ENCODE data around the gene GRID2. TPM values are rescaled to one million over a fixed set of nuclear protein-coding genes. Genes with fewer than 3 reads are reported as not detected.

The GRID2 gene
- total and polyA plus RNA-seq, 7 experiments from 2014 or later = not detected

- CTCF ChIA-PET = no interaction called here
- H3K27me3 Mint-ChIP-seq = no peaks in the 10 kb centered on the region
- intact Hi-C loops (cut with micrococcal nuclease) = no loop called here
- no peaks in the 10 kb centered on the region for H3K36me3 Mint-ChIP-seq
- H3K4me3 ChIP-seq (ENCODE audit: low read length) = no peak overlapping the region
- ATAC-seq (no peak), DNase-seq (no peak)
- H3K27ac ChIP-seq (ENCODE audit: low read depth, low read length) = no peak overlapping the region
- H3K36me3 ChIP-seq (ENCODE audit: control insufficient read depth in 2 of 3, insufficient read depth in 3 of 3, low read length in 3 of 3) = no peaks in the 10 kb centered on the region
- H3K4me1 Mint-ChIP-seq = no peaks in the 10 kb centered on the region
- no peak overlapping the region for H3K27ac Mint-ChIP-seq
- POLR2A ChIA-PET = no interaction called here
- no peaks in the 10 kb centered on the region for H3K27me3 ChIP-seq (ENCODE audit: control insufficient read depth in 2 of 2, insufficient read depth in 2 of 2, low read length in 2 of 2)
- H3K4me1 ChIP-seq (ENCODE audit: control insufficient read depth in 2 of 2, insufficient read depth in 2 of 2, low read length in 2 of 2) = no peaks in the 10 kb centered on the region
- H3K9me3 Mint-ChIP-seq = peaks cover 0 to 13% (median 3%) of the 10 kb centered on the region in 11 donors
- H3K9me3 ChIP-seq (ENCODE audit: control insufficient read depth in 2 of 3, low read length in 3 of 3) = no peaks in the 10 kb centered on the region
- no peak overlapping the region for H3K4me3 Mint-ChIP-seq
These were observed 763.0 kb downstream of the GRID2 start for GRCh38 chr4:93066749-93067148.

DNA sequence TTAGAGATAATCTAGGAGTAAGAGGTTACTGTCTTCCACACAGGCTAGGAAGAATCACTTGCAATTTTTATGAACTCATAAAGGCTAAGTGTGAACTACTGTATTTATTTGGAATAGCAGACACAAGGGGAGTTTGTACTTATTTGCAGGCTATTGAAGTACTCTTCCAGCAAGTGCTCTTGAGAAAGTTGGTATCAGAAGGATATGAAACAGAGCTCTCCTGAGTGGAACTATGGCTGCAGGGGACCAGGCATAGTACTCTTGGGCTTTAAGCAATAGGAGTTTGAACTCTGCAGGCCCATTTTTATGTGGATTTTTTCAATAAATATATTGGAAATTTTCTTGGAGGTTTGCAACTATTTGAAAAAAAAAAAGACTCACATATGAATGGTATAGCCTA is 768.5 kb downstream of the GRID2 start:
- intact Hi-C loops (cut with micrococcal nuclease) = no loop called here
- POLR2A ChIA-PET = no interaction called here
- Histone ChIP-seq H3K27ac (ENCODE audit: low read depth, low read length) (no peak overlapping the region), H3K27me3 (ENCODE audit: control insufficient read depth in 2 of 2, insufficient read depth in 2 of 2, low read length in 2 of 2) (no peaks in the 10 kb centered on the region), H3K4me1 (ENCODE audit: control insufficient read depth in 2 of 2, insufficient read depth in 2 of 2, low read length in 2 of 2) (no peaks in the 10 kb centered on the region), H3K9me3 (ENCODE audit: control insufficient read depth in 2 of 3, low read length in 3 of 3) (no peaks in the 10 kb centered on the region), H3K4me3 (ENCODE audit: low read length) (no peak overlapping the region), H3K36me3 (ENCODE audit: control insufficient read depth in 2 of 3, insufficient read depth in 3 of 3, low read length in 3 of 3) (no peaks in the 10 kb centered on the region)
- Mint-ChIP-seq H3K4me1 (no peaks in the 10 kb centered on the region), H3K4me3 (no peak overlapping the region), H3K27me3 (no peaks in the 10 kb centered on the region), H3K36me3 (no peaks in the 10 kb centered on the region), H3K9me3 (peaks cover 0 to 11% (median 5%) of the 10 kb centered on the region in 11 donors), H3K27ac (no peak overlapping the region)
- CTCF ChIA-PET = no interaction called here
- DNase-seq (no peak), ATAC-seq (no peak)

GRCh38 chr4:93080316-93080715 is 776.5 kb downstream of the GRID2 start:
- DNase-seq = no peak
- no peaks in the 10 kb centered on the region for H3K36me3 ChIP-seq (ENCODE audit: control insufficient read depth in 2 of 3, insufficient read depth in 3 of 3, low read length in 3 of 3)
- no peaks in the 10 kb centered on the region for H3K27me3 Mint-ChIP-seq
- H3K4me1 Mint-ChIP-seq = no peaks in the 10 kb centered on the region
- no peak overlapping the region for H3K4me3 ChIP-seq (ENCODE audit: low read length)
- H3K27ac Mint-ChIP-seq = no peak overlapping the region
- peaks cover 0 to 16% (median 7%) of the 10 kb centered on the region in 11 donors for H3K9me3 Mint-ChIP-seq
- no peaks in the 10 kb centered on the region for H3K36me3 Mint-ChIP-seq
- no peak overlapping the region for H3K4me3 Mint-ChIP-seq
- no peaks in the 10 kb centered on the region for H3K4me1 ChIP-seq (ENCODE audit: control insufficient read depth in 2 of 2, insufficient read depth in 2 of 2, low read length in 2 of 2)
- CTCF ChIA-PET = no interaction called here
- ATAC-seq = no peak
- no peak overlapping the region for H3K27ac ChIP-seq (ENCODE audit: low read depth, low read length)
- no peaks in the 10 kb centered on the region for H3K9me3 ChIP-seq (ENCODE audit: control insufficient read depth in 2 of 3, low read length in 3 of 3)
- POLR2A ChIA-PET = no interaction called here
- intact Hi-C loops (cut with micrococcal nuclease) = no loop called here
- no peaks in the 10 kb centered on the region for H3K27me3 ChIP-seq (ENCODE audit: control insufficient read depth in 2 of 2, insufficient read depth in 2 of 2, low read length in 2 of 2)

GRCh38 chr4:93084599-93085305 is 781.0 kb downstream of the GRID2 start:
- ChIA-PET CTCF (no interaction called here), POLR2A (no interaction called here)
- Mint-ChIP-seq H3K9me3 (peaks cover 0 to 11% (median 2%) of the 10 kb centered on the region in 11 donors), H3K36me3 (no peaks in the 10 kb centered on the region), H3K4me3 (no peak overlapping the region), H3K27ac (no peak overlapping the region), H3K4me1 (no peaks in the 10 kb centered on the region), H3K27me3 (no peaks in the 10 kb centered on the region)
- H3K27me3 ChIP-seq (ENCODE audit: control insufficient read depth in 2 of 2, insufficient read depth in 2 of 2, low read length in 2 of 2) = no peaks in the 10 kb centered on the region
- H3K27ac ChIP-seq (ENCODE audit: low read depth, low read length) = no peak overlapping the region
- intact Hi-C loops (cut with micrococcal nuclease) = no loop called here
- H3K4me3 ChIP-seq (ENCODE audit: low read length) = no peak overlapping the region
- DNase-seq (no peak), ATAC-seq (no peak)
- no peaks in the 10 kb centered on the region for H3K36me3 ChIP-seq (ENCODE audit: control insufficient read depth in 2 of 3, insufficient read depth in 3 of 3, low read length in 3 of 3)
- no peaks in the 10 kb centered on the region for H3K9me3 ChIP-seq (ENCODE audit: control insufficient read depth in 2 of 3, low read length in 3 of 3)
- no peaks in the 10 kb centered on the region for H3K4me1 ChIP-seq (ENCODE audit: control insufficient read depth in 2 of 2, insufficient read depth in 2 of 2, low read length in 2 of 2)

- no peak overlapping the region for H3K27ac Mint-ChIP-seq
- DNase-seq (no peak), ATAC-seq (no peak)
- CTCF ChIA-PET = no interaction called here
- POLR2A ChIA-PET = no interaction called here
- H3K36me3 Mint-ChIP-seq = no peaks in the 10 kb centered on the region
- Histone ChIP-seq H3K4me3 (ENCODE audit: low read length) (no peak overlapping the region), H3K4me1 (ENCODE audit: control insufficient read depth in 2 of 2, insufficient read depth in 2 of 2, low read length in 2 of 2) (no peaks in the 10 kb centered on the region), H3K27me3 (ENCODE audit: control insufficient read depth in 2 of 2, insufficient read depth in 2 of 2, low read length in 2 of 2) (no peaks in the 10 kb centered on the region), H3K9me3 (ENCODE audit: control insufficient read depth in 2 of 3, low read length in 3 of 3) (no peaks in the 10 kb centered on the region), H3K27ac (ENCODE audit: low read depth, low read length) (no peak overlapping the region), H3K36me3 (ENCODE audit: control insufficient read depth in 2 of 3, insufficient read depth in 3 of 3, low read length in 3 of 3) (no peaks in the 10 kb centered on the region)
- peaks cover 0 to 7% (median 0%) of the 10 kb centered on the region in 11 donors for H3K9me3 Mint-ChIP-seq
- H3K4me1 Mint-ChIP-seq = no peaks in the 10 kb centered on the region
- intact Hi-C loops (cut with micrococcal nuclease) = no loop called here
- H3K4me3 Mint-ChIP-seq = no peak overlapping the region
- H3K27me3 Mint-ChIP-seq = no peaks in the 10 kb centered on the region
These were observed 782.6 kb downstream of the GRID2 start for GRCh38 chr4:93086356-93086755.

- Mint-ChIP-seq H3K27me3 (no peaks in the 10 kb centered on the region), H3K4me3 (no peak overlapping the region), H3K9me3 (peaks cover 0 to 14% (median 2%) of the 10 kb centered on the region in 11 donors), H3K4me1 (no peaks in the 10 kb centered on the region), H3K36me3 (no peaks in the 10 kb centered on the region), H3K27ac (no peak overlapping the region)
- DNase-seq (no peak), ATAC-seq (no peak)
- CTCF ChIA-PET = no interaction called here
- intact Hi-C loops (cut with micrococcal nuclease) = no loop called here
- no peaks in the 10 kb centered on the region for H3K36me3 ChIP-seq (ENCODE audit: control insufficient read depth in 2 of 3, insufficient read depth in 3 of 3, low read length in 3 of 3)
- H3K4me1 ChIP-seq (ENCODE audit: control insufficient read depth in 2 of 2, insufficient read depth in 2 of 2, low read length in 2 of 2) = no peaks in the 10 kb centered on the region
- no peak overlapping the region for H3K4me3 ChIP-seq (ENCODE audit: low read length)
- no peak overlapping the region for H3K27ac ChIP-seq (ENCODE audit: low read depth, low read length)
- H3K9me3 ChIP-seq (ENCODE audit: control insufficient read depth in 2 of 3, low read length in 3 of 3) = no peaks in the 10 kb centered on the region
- no peaks in the 10 kb centered on the region for H3K27me3 ChIP-seq (ENCODE audit: control insufficient read depth in 2 of 2, insufficient read depth in 2 of 2, low read length in 2 of 2)
- POLR2A ChIA-PET = no interaction called here
These were observed 789.0 kb downstream of the GRID2 start for GRCh38 chr4:93092765-93093164.

DNA sequence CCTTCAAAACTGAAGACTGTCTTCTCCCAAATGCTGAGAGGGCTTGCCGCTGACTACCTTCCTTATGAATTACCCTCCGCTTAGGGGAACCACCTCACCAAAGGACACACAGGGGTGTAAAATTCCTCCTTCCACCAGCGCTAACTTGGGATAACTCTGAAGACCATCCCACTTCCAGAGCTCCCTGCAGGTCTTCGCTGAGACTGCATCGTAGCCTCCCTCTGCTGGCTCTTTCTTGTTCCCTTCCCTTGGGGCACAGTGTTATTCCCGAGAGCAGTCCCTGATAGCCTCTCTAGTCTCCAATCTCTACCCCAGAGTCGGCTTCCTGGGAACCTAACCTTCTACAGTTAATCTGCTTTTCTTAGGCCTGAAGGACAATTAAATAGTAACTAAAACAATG is 799.3 kb downstream of the GRID2 start:
- H3K4me3 Mint-ChIP-seq = no peak overlapping the region
- no peak for DNase-seq
- intact Hi-C loops (cut with micrococcal nuclease) = no loop called here
- no peak for ATAC-seq
- H3K27ac Mint-ChIP-seq = no peak overlapping the region
- peaks cover 0 to 3% (median 0%) of the 10 kb centered on the region in 5 donors for H3K36me3 Mint-ChIP-seq
- H3K9me3 Mint-ChIP-seq = peaks cover 4 to 26% (median 9%) of the 10 kb centered on the region in 11 donors
- no peaks in the 10 kb centered on the region for H3K4me1 Mint-ChIP-seq
- Histone ChIP-seq H3K36me3 (ENCODE audit: control insufficient read depth in 2 of 3, insufficient read depth in 3 of 3, low read length in 3 of 3) (no peaks in the 10 kb centered on the region), H3K4me3 (ENCODE audit: low read length) (no peak overlapping the region), H3K4me1 (ENCODE audit: control insufficient read depth in 2 of 2, insufficient read depth in 2 of 2, low read length in 2 of 2) (no peaks in the 10 kb centered on the region), H3K27me3 (ENCODE audit: control insufficient read depth in 2 of 2, insufficient read depth in 2 of 2, low read length in 2 of 2) (no peaks in the 10 kb centered on the region), H3K9me3 (ENCODE audit: control insufficient read depth in 2 of 3, low read length in 3 of 3) (peaks cover 0 to 3% (median 0%) of the 10 kb centered on the region in 3 experiments), H3K27ac (ENCODE audit: low read depth, low read length) (no peak overlapping the region)
- ChIA-PET POLR2A (no interaction called here), CTCF (no interaction called here)
- no peaks in the 10 kb centered on the region for H3K27me3 Mint-ChIP-seq
